ENCODE measurements around the gene ZNF423. TPM values are rescaled to one million over a fixed set of nuclear protein-coding genes. Genes with fewer than 3 reads are reported as not detected.

The ZNF423 gene
- polyA plus RNA-seq, 1 donor from 2014 or later: 4.5 TPM

GRCh38 chr16:49524947-49525315 lies 331.0 kb downstream of the ZNF423 start:
- no peak overlapping the region for H3K4me2 ChIP-seq (ENCODE audit: low read length)
- no peaks in the 10 kb centered on the region for H3F3A ChIP-seq (ENCODE audit: insufficient read depth, low read length, poor library complexity, severe bottlenecking)
- H4K20me1 ChIP-seq (ENCODE audit: insufficient read depth): no peaks in the 10 kb centered on the region
- peaks cover 4% of the 10 kb centered on the region for H3K79me2 ChIP-seq (replicated peaks; ENCODE audit: insufficient read depth, low read length)
- no peak overlapping the region for H3K4me3 ChIP-seq (ENCODE audit: low read length)
- H3K36me3 ChIP-seq (ENCODE audit: insufficient read depth, low read length): no peaks in the 10 kb centered on the region
- TF ChIP-seq MXI1 (conservative IDR thresholded peaks at IDR 0.05; ENCODE audit: poor library complexity, severe bottlenecking): no peak
- no peak for TF ChIP-seq REST (IDR thresholded peaks at IDR 0.05; ENCODE audit: borderline replicate concordance)
- TF ChIP-seq POLR2AphosphoS5 (IDR thresholded peaks at IDR 0.05): no peak
- TF ChIP-seq CTCF (IDR thresholded peaks at IDR 0.05; ENCODE audit: poor library complexity, severe bottlenecking): no peak
- no peak for TF ChIP-seq EP300 (conservative IDR thresholded peaks at IDR 0.05; ENCODE audit: poor library complexity, severe bottlenecking)
- no peak for TF ChIP-seq SMC3 (conservative IDR thresholded peaks at IDR 0.05; ENCODE audit: poor library complexity)
- no peak for TF ChIP-seq RAD21 (conservative IDR thresholded peaks at IDR 0.05)
- no peak for TF ChIP-seq TAF1 (IDR thresholded peaks at IDR 0.05; ENCODE audit: low read depth)
- no peak for TF ChIP-seq EZH2 (IDR thresholded peaks at IDR 0.05; ENCODE audit: borderline replicate concordance, insufficient read depth, low read length, poor library complexity, severe bottlenecking)
- no peaks in the 10 kb centered on the region for H3K9me3 ChIP-seq (ENCODE audit: low read length)
- H3K9ac ChIP-seq (ENCODE audit: low read length): no peak overlapping the region
- H2AFZ ChIP-seq (ENCODE audit: low read depth, low read length): no peak overlapping the region
- H3K9me2 ChIP-seq (ENCODE audit: insufficient read depth, low read length): no peaks in the 10 kb centered on the region
- H3K27me3 ChIP-seq (ENCODE audit: insufficient read depth, low read depth, low read length): no peaks in the 10 kb centered on the region
- no peak overlapping the region for H3K27ac ChIP-seq (ENCODE audit: low read length)

GRCh38 chr16:49524216-49524946 lies 331.5 kb downstream of the ZNF423 start:
- Histone ChIP-seq H3F3A (ENCODE audit: insufficient read depth, low read length, poor library complexity, severe bottlenecking) (no peaks in the 10 kb centered on the region), H3K4me3 (ENCODE audit: low read length) (no peak overlapping the region), H3K36me3 (ENCODE audit: insufficient read depth, low read length) (no peaks in the 10 kb centered on the region), H3K79me2 (replicated peaks; ENCODE audit: insufficient read depth, low read length) (peaks cover 4% of the 10 kb centered on the region), H3K4me2 (ENCODE audit: low read length) (no peak overlapping the region), H4K20me1 (ENCODE audit: insufficient read depth) (no peaks in the 10 kb centered on the region), H3K9me3 (ENCODE audit: low read length) (no peaks in the 10 kb centered on the region), H2AFZ (ENCODE audit: low read depth, low read length) (no peak overlapping the region), H3K27ac (ENCODE audit: low read length) (no peak overlapping the region), H3K9ac (ENCODE audit: low read length) (no peak overlapping the region), H3K27me3 (ENCODE audit: insufficient read depth, low read depth, low read length) (no peaks in the 10 kb centered on the region), H3K9me2 (ENCODE audit: insufficient read depth, low read length) (no peaks in the 10 kb centered on the region)
- TF ChIP-seq EZH2 (IDR thresholded peaks at IDR 0.05; ENCODE audit: borderline replicate concordance, insufficient read depth, low read length, poor library complexity, severe bottlenecking) (no peak), POLR2AphosphoS5 (IDR thresholded peaks at IDR 0.05) (no peak), REST (IDR thresholded peaks at IDR 0.05; ENCODE audit: borderline replicate concordance) (no peak), MXI1 (conservative IDR thresholded peaks at IDR 0.05; ENCODE audit: poor library complexity, severe bottlenecking) (no peak), EP300 (conservative IDR thresholded peaks at IDR 0.05; ENCODE audit: poor library complexity, severe bottlenecking) (no peak), SMC3 (conservative IDR thresholded peaks at IDR 0.05; ENCODE audit: poor library complexity) (no peak)
